ENCODE results near the gene CENPV.

DNA sequence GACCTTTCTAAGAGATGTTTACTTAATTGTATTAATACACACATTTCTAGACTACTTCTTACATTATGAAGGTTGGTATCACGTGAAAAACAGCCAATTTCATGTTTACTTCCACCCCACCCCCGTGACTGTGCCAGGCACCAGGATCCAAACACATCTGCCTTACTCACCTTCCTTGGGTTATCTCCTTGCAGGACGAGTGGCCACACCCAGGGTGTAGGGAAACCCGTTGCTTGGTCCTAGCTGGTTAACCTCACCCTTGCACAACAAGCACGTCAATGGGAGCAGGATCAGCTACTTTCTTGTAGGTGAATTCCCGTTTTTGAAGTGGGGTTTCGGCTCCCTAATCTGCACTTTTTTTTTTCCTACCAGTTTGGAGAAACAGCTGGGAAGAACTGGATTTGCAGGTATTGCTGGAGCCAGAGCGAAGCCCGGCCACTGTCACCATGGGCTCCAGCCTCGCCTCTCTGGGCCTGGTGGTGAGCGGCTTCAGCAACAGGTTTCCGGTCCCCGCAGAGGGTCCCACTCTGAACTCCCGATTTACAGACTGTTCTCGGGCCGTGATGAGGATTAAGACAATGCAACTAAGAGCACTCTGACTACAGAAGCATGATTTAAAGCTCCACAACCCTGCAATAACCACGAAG, 25.5 kb upstream of the CENPV start:
- TF ChIP-seq, protein P1, sequence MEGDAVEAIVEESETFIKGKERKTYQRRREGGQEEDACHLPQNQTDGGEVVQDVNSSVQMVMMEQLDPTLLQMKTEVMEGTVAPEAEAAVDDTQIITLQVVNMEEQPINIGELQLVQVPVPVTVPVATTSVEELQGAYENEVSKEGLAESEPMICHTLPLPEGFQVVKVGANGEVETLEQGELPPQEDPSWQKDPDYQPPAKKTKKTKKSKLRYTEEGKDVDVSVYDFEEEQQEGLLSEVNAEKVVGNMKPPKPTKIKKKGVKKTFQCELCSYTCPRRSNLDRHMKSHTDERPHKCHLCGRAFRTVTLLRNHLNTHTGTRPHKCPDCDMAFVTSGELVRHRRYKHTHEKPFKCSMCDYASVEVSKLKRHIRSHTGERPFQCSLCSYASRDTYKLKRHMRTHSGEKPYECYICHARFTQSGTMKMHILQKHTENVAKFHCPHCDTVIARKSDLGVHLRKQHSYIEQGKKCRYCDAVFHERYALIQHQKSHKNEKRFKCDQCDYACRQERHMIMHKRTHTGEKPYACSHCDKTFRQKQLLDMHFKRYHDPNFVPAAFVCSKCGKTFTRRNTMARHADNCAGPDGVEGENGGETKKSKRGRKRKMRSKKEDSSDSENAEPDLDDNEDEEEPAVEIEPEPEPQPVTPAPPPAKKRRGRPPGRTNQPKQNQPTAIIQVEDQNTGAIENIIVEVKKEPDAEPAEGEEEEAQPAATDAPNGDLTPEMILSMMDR (IDR thresholded peaks at IDR 0.05; ENCODE audit: insufficient read depth, low read length, poor library complexity, severe bottlenecking): no peak
- TF ChIP-seq EZH2phosphoT487 (conservative IDR thresholded peaks at IDR 0.05; ENCODE audit: low read length): no peak

Data from SU-DHL-6 (cell line).